Measurements from ENCODE around the gene ZBTB45. TPM values are rescaled to one million over a fixed set of nuclear protein-coding genes. Genes with fewer than 3 reads are reported as not detected.
"Not testable (repeated sequence)": the region's sequence is repeated elsewhere in the genome, so short reads cannot be mapped to it uniquely, and the experiment has no call there.

The ZBTB45 gene
- total RNA-seq, 1 donor from 2014 or later: 17.2 TPM

DNA sequence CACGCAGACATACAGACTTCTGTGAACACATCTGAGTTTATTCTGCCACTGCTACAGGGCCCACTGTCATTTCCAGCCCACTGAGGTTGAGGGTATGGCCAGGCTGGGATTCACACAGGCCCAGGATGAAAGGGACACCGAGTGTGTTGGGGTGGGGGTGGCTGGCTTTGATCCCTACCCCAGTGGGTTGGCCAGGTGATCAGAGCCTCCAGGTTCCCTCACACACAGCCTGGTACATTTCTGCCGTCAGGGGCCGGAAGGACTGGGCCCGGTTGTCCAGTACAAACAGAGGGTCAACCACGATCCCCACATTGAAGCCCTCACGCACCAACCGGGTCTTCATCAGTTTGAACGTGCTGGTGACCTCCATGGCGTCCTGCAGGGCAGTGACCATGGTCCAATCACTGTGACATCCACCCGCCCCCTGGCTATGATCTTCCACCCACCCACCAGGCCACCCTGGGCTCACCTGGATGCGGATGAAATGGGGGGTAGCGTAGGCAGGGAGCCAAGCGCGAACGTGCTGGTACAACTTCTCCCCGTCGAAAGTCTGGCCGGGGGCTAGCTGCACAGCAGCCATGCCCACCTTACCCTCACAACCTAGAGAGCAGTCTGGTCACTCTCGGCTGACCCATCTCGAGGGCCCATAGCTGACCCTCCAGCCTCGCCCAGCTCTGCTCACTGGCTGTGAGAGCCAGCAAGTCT is 21.1 kb downstream of the ZBTB45 start:
- TF ChIP-seq, protein P1, sequence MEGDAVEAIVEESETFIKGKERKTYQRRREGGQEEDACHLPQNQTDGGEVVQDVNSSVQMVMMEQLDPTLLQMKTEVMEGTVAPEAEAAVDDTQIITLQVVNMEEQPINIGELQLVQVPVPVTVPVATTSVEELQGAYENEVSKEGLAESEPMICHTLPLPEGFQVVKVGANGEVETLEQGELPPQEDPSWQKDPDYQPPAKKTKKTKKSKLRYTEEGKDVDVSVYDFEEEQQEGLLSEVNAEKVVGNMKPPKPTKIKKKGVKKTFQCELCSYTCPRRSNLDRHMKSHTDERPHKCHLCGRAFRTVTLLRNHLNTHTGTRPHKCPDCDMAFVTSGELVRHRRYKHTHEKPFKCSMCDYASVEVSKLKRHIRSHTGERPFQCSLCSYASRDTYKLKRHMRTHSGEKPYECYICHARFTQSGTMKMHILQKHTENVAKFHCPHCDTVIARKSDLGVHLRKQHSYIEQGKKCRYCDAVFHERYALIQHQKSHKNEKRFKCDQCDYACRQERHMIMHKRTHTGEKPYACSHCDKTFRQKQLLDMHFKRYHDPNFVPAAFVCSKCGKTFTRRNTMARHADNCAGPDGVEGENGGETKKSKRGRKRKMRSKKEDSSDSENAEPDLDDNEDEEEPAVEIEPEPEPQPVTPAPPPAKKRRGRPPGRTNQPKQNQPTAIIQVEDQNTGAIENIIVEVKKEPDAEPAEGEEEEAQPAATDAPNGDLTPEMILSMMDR (IDR thresholded peaks at IDR 0.05): no peak
- peaks cover 14% of the 10 kb centered on the region for H3K4me1 Mint-ChIP-seq (ENCODE audit: unreplicated experiment)
- no peaks in the 10 kb centered on the region for H3K27me3 Mint-ChIP-seq (ENCODE audit: unreplicated experiment)
- no peaks in the 10 kb centered on the region for H3K36me3 Mint-ChIP-seq (ENCODE audit: unreplicated experiment)
- peak overlapping the region; percentile 94 for H3K27ac Mint-ChIP-seq (ENCODE audit: unreplicated experiment)
- no peaks in the 10 kb centered on the region for H3K9me3 Mint-ChIP-seq (ENCODE audit: unreplicated experiment)
- H3K4me3 Mint-ChIP-seq (ENCODE audit: unreplicated experiment): peak overlapping the region; percentile 86
- no peak for DNase-seq (ENCODE audit: extremely low spot score, unreplicated experiment)

DNA sequence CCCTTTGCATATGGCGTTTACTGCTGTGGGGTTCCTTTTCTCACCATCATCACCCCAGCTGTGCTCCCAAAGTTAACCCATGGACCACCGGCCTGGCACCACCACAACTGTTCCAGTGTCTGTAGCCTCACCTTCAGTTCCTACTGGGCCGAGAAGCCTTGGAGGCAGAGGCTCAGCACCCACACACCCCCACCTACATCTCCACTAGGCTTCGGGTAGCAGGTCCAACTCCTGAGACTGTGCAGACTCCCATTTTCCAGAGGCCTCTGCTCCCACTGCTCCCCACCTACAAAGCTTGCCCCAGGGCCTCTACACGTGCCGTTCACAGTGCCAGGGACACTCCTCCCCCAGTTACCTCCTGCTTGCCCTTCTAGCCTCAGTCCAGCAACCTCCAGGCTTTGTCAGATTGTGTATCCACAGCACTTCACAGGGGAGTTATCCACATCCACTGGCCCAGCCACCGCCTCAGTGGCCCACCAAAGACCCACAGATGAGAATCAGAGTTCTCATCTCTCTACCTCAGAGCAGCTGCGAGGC is 21.9 kb downstream of the ZBTB45 start:
- no peaks in the 10 kb centered on the region for H3K9me3 Mint-ChIP-seq (ENCODE audit: unreplicated experiment)
- H3K4me3 Mint-ChIP-seq (ENCODE audit: unreplicated experiment): no peak overlapping the region
- no peak for DNase-seq (ENCODE audit: extremely low spot score, unreplicated experiment)
- no peak overlapping the region for H3K27ac Mint-ChIP-seq (ENCODE audit: unreplicated experiment)
- peaks cover 14% of the 10 kb centered on the region for H3K4me1 Mint-ChIP-seq (ENCODE audit: unreplicated experiment)
- TF ChIP-seq, protein P1 (IDR thresholded peaks at IDR 0.05): no peak
- H3K36me3 Mint-ChIP-seq (ENCODE audit: unreplicated experiment): no peaks in the 10 kb centered on the region
- H3K27me3 Mint-ChIP-seq (ENCODE audit: unreplicated experiment): no peaks in the 10 kb centered on the region

DNA sequence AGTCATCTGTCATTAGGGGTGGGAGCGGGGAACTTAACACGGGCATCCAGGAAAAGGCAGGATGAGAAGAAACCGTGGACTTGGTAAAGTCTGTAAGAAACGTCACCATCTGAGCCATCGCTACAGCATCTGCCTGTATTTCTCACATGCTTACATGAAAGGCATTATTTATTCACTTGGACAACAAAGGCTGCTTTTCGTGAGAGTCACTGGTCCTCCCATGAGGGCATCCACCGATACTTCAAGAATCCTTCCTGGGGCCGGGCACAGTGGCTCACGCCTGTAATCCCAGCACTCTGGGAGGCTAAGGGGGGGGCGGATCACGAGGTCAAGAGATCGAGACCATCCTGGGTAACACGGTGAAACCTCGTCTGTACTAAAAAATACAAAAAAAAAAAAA is 27.3 kb downstream of the ZBTB45 start:
- no peaks in the 10 kb centered on the region for H3K4me1 Mint-ChIP-seq (ENCODE audit: unreplicated experiment)
- no peaks in the 10 kb centered on the region for H3K9me3 Mint-ChIP-seq (ENCODE audit: unreplicated experiment)
- H3K27ac Mint-ChIP-seq (ENCODE audit: unreplicated experiment): no peak overlapping the region
- TF ChIP-seq, protein P1 (IDR thresholded peaks at IDR 0.05): no peak
- no peak overlapping the region for H3K4me3 Mint-ChIP-seq (ENCODE audit: unreplicated experiment)
- H3K27me3 Mint-ChIP-seq (ENCODE audit: unreplicated experiment): no peaks in the 10 kb centered on the region
- no peak for DNase-seq (ENCODE audit: extremely low spot score, unreplicated experiment)
- H3K36me3 Mint-ChIP-seq (ENCODE audit: unreplicated experiment): no peaks in the 10 kb centered on the region

DNA sequence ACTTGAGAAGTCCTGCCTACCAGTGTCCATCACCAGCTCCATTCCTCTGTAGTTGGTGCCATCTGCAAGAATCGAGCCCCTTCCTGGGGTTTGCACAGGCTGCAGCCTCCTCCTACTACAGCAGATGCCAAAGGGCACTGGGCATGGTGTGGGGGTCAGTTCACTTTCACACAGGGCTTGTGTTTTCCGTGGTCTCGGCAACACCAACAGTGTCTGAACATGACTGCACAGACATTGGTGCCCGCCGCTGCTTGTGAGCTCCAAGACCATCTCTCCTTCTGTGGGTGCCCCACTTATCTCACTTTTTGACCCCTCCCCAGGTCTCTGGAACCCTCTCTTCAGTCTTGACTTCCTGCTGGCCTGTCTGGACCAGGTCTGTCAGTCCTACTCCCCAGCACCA is 28.2 kb downstream of the ZBTB45 start:
- H3K9me3 Mint-ChIP-seq (ENCODE audit: unreplicated experiment): no peaks in the 10 kb centered on the region

DNA sequence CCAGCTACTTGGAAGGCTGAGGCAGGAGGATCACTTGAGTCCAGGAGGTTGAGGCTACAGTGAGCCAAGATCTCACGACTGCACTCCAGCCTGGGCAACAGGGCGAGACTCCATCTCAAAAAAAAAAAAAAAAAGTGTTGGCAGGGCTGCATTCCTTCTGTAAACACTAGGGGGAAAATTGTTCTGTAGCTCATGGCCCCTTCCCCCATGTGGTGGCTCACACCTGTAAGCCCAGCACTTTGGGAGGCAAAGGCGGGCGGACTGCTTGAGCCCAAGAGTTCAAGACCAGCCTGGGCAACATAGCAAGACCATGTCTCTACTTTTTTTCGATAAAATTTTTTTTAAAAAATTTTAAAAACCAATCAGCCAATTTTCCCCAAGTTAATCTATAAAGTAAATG is 35.3 kb downstream of the ZBTB45 start:
- H3K27ac Mint-ChIP-seq (ENCODE audit: unreplicated experiment): not testable (repeated sequence)

More for the DNA sequence above, 28.2 kb downstream of the ZBTB45 start:
- Mint-ChIP-seq H3K27ac (ENCODE audit: unreplicated experiment) (no peak overlapping the region), H3K27me3 (ENCODE audit: unreplicated experiment) (no peaks in the 10 kb centered on the region), H3K4me3 (ENCODE audit: unreplicated experiment) (no peak overlapping the region), H3K36me3 (ENCODE audit: unreplicated experiment) (no peaks in the 10 kb centered on the region), H3K4me1 (ENCODE audit: unreplicated experiment) (no peaks in the 10 kb centered on the region)
- no peak for DNase-seq (ENCODE audit: extremely low spot score, unreplicated experiment)
- TF ChIP-seq, protein P1 (IDR thresholded peaks at IDR 0.05): no peak

More for the DNA sequence above, 35.3 kb downstream of the ZBTB45 start:
- H3K36me3 Mint-ChIP-seq (ENCODE audit: unreplicated experiment); H3K4me3 Mint-ChIP-seq (ENCODE audit: unreplicated experiment); DNase-seq (ENCODE audit: extremely low spot score, unreplicated experiment); H3K4me1 Mint-ChIP-seq (ENCODE audit: unreplicated experiment); H3K27me3 Mint-ChIP-seq (ENCODE audit: unreplicated experiment); H3K9me3 Mint-ChIP-seq (ENCODE audit: unreplicated experiment): not testable (repeated sequence)

Data from osteocyte (in vitro differentiated cells).